CD4-positive, alpha-beta T cell treated with Interleukin-4 for 1 hour (primary cell): Measurements from ENCODE around the gene NSMF.

Source experiments
- DNase-seq, 2 donors: peaks; one replicate each; pipeline ENCODE4 v3.0.0-alpha.2; 2020 to 2022

The NSMF gene, protein sequence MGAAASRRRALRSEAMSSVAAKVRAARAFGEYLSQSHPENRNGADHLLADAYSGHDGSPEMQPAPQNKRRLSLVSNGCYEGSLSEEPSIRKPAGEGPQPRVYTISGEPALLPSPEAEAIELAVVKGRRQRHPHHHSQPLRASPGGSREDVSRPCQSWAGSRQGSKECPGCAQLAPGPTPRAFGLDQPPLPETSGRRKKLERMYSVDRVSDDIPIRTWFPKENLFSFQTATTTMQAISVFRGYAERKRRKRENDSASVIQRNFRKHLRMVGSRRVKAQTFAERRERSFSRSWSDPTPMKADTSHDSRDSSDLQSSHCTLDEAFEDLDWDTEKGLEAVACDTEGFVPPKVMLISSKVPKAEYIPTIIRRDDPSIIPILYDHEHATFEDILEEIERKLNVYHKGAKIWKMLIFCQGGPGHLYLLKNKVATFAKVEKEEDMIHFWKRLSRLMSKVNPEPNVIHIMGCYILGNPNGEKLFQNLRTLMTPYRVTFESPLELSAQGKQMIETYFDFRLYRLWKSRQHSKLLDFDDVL

DNA sequence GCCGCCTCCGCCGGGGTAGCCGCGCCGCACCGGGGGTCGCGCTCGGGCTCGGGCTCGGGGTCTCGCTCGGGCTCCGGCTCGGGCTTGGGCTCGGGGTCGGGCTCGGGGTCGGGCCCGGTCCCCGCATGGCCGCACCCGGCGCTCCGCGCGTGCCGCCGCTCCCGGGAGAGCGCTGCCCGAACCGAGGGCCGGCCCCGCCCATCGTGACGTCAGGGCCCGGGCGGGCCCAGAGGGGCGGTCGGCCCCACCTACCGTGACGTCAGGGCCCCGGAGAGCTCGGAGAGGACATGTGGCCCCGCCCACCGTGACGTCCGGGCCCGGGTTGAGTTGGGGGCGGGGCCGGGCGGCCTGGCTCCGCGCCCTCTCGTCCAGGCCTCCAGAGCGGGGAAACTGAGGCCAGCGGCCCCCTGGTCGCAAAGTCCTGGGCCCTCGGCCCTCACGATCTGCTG is at the start of gene NSMF:
TSS of gene NSMF (minus strand) at position 183 of the 449 bp plus-strand sequence. CDS start 232 bp downstream, outside the sequence.
- peak; percentile 92 to 93 for DNase-seq

GRCh38 chr9:137506702-137507171 is 47.6 kb upstream of the NSMF start:
- DNase-seq: no peak

DNA sequence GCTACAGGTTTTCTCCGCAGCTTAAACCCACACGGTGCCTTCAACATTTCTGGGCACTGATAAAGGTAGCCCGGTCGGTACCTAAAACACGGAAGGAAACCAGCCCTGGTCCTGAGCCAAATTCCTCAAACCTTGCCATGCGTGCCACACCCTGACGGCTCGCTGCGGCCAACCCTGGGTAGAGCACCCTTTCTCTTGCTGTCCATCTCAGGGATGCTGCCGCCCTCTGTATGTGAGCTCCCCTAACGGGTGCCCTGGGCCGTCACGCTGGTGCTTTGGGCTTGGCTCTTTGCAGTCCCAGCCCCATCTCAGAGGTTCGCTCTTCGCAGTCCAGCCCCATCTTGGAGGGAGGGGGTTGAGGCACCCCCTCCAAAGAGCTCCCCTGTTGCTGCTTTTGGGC is 47.1 kb upstream of the NSMF start:
- no peak for DNase-seq

GRCh38 chr9:137505421-137506140 is 46.4 kb upstream of the NSMF start:
- DNase-seq: no peak

DNA sequence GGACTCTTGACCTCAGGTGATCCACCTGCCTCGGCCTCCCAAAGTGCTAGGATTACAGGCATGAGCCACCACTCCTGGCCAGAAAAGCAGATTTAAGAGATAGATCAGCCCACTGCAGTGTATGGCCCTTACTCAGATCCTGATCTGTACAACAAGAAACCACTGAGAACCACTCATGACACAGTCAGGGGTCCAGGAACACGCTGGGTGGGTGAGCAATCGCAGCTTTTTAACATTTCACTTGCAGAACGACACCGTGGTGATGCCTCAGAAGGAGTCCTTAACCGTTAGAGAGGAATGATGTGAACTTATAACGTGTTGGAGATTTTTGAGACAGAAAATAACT is 45.3 kb upstream of the NSMF start:
- DNase-seq: no peak

GRCh38 chr9:137502008-137502911 is 43.1 kb upstream of the NSMF start:
- DNase-seq: no peak

GRCh38 chr9:137501457-137501856 is 42.3 kb upstream of the NSMF start:
- no peak for DNase-seq

DNA sequence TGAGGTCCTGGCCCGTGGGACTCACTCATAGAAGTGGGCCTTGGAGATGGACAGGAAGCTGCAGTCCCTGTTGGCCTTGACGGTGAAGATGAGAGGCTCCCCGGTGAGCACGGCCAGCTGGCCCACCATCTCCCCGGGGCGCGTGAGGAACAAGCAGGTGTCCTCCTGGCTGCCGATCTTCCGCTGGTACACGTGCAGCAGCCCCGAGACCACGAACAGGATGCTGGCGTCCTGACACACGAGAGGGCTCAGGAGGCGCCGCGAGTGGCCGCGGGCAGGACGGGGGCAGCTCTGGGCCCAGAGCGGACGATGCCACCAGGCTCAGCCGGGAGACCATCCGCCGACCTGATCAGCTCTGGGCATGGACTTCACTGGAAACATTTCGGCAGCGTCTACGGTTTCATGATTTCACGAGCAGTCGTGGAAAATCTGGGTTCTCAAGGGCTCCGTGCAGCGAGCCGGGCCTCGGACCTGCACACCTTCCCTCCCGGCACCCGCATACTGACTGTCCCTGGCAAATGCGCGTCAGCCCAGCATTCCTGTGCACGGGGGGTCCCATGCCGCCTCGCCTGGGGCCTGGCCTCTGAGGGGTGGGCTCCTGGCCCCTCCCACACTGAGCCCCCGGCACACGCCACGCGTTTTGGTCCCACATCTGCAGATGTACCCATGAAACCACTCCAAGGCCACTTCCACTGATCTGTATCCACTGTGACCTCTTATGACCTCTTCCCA is 41.7 kb upstream of the NSMF start:
- no peak for DNase-seq

DNA sequence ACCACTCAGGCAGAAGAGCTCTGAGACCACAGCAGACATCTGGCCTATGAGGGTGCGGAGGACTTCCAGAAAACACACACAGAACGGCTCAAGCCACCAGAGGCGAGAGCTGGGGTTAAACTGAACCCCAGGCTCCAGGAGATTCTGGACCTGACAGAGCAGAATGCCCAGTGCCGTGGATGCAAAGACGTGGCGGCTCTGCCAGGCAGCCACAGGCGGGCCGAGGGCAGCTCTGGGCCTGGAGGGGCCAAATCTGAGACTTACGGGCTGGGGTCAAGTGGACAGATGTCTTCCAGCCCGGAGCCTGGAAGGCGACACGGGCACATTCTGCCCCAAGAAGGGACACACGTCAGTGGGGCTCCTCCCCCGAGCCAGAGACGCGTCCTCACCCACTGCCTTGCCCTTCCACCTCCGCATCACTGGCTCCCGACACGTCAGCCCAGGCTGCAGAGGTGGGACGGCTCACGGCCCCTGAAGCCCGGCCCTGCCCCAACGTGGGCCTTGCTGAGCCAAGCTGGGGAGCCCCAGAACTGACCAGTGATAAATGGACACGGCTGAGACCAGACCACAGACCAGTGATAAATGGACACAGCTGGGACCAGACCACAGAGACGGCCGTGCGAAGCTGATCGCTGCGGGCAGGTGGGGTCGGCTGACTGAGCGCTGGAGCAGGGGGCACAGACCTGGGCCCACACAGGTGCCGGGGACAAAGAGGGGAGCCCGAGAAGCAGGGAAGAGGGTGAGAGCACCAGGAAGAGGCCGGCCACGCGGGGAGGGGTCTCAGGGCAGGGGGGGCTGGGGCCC is 40.9 kb upstream of the NSMF start:
- no peak for DNase-seq

DNA sequence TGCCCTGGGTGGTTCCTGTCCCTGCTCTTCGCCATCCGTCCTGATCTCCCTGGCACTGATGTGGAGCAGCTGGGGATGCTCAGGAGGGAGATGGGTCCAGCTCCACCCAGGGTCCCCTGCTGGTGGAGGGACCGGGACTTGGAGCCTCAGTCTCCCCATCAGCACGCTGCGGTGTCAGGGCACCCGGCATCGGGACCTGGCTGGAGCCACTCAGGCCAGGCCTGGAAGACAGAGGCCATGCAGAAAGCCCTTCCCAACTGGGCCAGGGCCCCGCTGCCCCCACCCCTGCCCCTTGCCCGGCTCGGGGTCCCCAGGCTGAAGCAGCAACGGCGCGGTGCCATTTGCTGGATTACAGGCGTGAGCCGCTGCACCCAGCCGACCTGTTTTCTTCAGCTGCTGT is 40.3 kb upstream of the NSMF start:
- DNase-seq: no peak

GRCh38 chr9:137498720-137499150 is 39.6 kb upstream of the NSMF start:
- DNase-seq: no peak

- no peak for DNase-seq
Observed at GRCh38 chr9:137497921-137498719, 39.0 kb upstream of the NSMF start.

DNA sequence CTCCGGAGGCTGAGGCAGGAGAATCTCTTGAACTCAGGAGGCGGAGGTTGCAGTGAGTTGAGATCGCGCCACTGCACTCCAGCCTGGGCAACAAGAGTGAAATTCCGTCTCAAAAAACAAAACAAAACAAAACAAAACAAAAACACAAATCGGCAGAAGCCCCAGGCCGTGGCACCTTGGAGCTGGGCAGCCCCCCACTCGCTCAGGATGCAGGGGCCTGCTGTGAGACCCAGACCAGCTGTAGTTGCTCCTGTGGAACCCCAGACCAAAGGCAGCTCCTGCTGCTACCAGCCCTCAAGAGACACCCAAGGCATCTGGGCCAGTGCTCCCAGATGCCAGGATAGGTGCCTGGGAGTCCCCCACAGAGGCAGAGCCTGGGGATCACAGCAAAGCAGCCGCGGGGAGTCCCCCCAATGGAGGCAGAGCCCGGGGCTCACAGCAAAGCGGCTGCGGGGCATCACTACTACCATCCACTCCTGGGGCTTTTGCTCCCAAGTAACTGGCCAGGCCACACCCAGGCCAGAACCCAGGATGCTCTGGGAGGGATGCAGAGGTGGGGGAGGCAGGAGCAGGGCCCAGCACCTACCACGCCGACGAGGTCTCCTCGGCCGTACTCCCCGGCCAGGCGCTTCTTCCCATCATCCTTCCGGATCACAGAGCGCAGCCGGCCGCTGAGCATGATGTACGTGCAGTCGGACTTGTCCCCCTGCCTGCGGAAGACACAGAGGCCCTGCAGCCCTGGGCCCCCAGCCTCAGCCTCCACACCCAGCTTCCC is 37.7 kb upstream of the NSMF start:
- no peak for DNase-seq

DNA sequence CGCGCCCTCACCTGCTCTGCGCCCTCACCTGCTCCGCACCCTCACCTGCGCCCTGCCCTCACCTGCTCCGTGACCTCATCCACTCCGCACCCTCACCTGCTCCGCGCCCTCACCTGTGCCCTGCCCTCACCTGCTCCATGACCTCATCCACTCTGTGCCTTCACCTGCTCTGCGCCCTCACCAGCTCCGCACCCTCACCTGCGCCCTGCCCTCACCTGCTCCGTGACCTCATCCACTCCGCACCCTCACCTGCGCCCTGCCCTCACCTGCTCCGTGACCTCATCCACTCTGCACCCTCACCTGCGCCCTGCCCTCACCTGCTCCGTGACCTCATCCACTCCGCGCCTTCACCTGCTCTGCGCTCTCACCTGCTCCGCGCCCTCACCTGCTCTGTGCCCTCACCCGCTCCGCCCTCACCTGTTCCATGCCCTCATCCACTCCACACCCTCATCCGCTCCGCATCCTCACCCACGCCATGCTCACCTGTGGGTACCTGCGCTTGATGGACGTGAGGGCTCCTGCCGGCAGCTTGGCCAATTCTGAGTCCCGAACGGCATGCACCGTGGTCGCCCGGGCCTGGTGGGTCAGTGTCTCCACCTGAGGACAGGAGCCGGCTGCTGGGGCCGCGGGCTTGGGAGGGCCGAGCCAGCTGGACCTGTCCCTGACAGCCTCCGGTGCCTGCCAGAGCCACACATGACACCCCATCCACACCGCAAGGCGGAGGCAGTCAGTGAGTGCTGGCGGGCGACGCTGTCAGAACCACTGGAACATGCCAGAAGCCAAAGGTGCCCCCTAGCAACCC is 35.6 kb upstream of the NSMF start:
- DNase-seq: no peak

DNA sequence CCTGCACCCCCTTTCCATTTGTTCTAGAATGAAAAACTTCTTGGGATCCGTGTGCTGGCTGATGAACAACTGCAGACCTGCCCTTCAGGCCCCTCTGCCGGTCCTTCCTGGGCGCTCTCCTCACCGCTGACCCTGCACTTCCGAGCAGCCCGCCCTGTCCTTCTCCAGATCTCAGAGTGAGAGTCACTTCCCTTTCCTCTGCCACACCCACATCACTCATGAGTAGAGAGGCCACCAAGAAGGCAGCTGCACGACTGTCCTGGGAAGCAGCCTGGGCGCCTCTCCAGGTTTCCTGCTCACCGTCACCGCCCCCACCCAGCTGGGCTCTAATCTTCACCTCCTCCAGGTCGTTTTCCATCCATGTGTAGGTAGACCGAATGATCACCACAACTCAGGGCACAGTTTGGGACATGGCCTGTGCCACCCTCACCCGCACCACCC is 35.0 kb upstream of the NSMF start:
- peak in 1 of 2 donors; percentile 44 for DNase-seq

DNA sequence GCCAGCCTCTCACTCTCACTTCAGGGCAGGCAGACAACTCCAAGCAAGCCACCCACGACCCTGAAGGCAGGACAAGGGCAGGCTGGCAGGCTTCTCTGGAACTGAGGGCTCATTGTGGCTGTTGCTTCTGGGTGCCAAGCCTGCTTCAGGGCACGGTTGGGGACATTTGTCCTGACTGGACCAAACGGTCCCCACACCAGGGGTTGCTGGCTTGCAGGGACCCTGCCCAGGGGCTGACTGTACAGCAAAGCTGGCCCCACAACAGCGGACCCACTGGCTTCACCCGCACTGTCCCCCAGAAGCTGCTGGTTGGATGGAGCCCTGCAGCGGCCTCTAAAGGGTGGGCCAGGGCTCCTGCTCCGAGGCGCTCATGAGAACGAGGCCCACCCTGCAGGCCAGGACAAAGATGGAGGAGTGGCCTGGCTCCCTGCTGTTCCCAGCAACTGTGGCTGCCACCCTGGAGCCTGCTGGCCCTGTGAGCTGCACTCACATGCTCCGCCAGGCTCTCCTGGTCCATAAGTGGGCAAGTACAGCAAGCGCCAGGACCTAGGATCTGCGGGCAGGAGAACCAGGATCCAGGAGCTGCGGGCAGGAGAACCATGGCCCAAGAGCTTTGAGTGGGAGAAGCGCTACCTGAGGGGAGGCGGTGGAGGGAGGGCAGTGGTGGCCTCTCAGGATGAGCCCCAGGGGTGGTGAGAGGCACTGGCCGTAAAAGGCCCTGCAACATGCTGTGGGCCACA is 34.4 kb upstream of the NSMF start:
- no peak for DNase-seq

- DNase-seq: peak; percentile 18 to 19
Observed at GRCh38 chr9:137492464-137493363, 33.6 kb upstream of the NSMF start.
